KOPT-K1 (cell line): ENCODE data around the gene SLC25A44.
A peak's percentile ranks its signal among the peaks of the same experiment; 100 is the strongest.

ENCODE experiments used
- H3K27ac ChIP-seq: fragments of 200-600 bp; sonication (generic); 2 replicates; pipeline ENCODE4 v1.5.1; 2016; ENCODE audit warnings: antibody characterized with exemption, mild to moderate bottlenecking, low read depth, low read length; ENCODE audit not compliant: poor library complexity, severe bottlenecking
- H3K36me3 ChIP-seq: fragments of 200-600 bp; sonication (generic); 2 replicates; pipeline ENCODE4 v1.5.1; 2017; ENCODE audit warnings: antibody characterized with exemption, mild to moderate bottlenecking, low read length, moderate library complexity; ENCODE audit not compliant: insufficient read depth
- H3K9me3 ChIP-seq: fragments of 200-600 bp; sonication (generic); 2 replicates; pipeline ENCODE4 v1.5.1; 2017; ENCODE audit warnings: antibody characterized with exemption, low read length, mild to moderate bottlenecking; ENCODE audit not compliant: insufficient read depth, poor library complexity, severe bottlenecking

Gene SLC25A44

GRCh38 chr1:156251527-156251926, 57.6 kb downstream of the SLC25A44 start:
- Histone ChIP-seq H3K36me3 (peaks cover 87% of the 10 kb centered on the region), H3K9me3 (no peaks in the 10 kb centered on the region), H3K27ac (peak overlapping the region; percentile 64)

DNA sequence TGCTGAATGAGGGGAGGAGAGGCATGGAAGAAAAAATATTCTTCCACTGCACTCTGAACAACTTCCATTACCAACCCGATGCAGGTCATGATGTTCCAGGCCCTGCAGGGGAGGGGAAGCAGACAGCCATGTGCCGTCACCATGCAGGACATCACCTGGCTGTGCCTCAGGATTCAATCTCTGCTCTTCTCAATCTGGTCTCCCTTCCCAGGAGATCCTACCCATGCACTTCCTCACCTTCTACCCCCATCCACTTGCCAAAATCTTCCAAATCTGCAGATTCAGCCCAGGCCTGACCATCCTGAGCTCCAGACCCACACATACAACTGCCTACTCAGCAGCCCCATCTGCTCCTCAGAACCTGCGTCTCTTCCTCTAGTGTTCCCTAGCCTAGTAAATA, 59.7 kb downstream of the SLC25A44 start:
- Histone ChIP-seq H3K27ac (no peak overlapping the region), H3K36me3 (peaks cover 98% of the 10 kb centered on the region), H3K9me3 (no peaks in the 10 kb centered on the region)

- peak overlapping the region; percentile 56 for H3K27ac ChIP-seq
- no peaks in the 10 kb centered on the region for H3K9me3 ChIP-seq
- peaks cover 98% of the 10 kb centered on the region for H3K36me3 ChIP-seq
Measured at GRCh38 chr1:156257711-156258110, 63.8 kb downstream of the SLC25A44 start.

- H3K27ac ChIP-seq, result no peak overlapping the region
- H3K9me3 ChIP-seq, result no peaks in the 10 kb centered on the region
- peaks cover 98% of the 10 kb centered on the region for H3K36me3 ChIP-seq
Measured at GRCh38 chr1:156258859-156259258, 65.0 kb downstream of the SLC25A44 start.

- H3K27ac ChIP-seq, result no peak overlapping the region
- H3K9me3 ChIP-seq, result no peaks in the 10 kb centered on the region
- peaks cover 98% of the 10 kb centered on the region for H3K36me3 ChIP-seq
Measured at GRCh38 chr1:156259805-156260204, 65.9 kb downstream of the SLC25A44 start.

- H3K27ac ChIP-seq, result no peak overlapping the region
- H3K9me3 ChIP-seq, result no peaks in the 10 kb centered on the region
- H3K36me3 ChIP-seq, result peaks cover 100% of the 10 kb centered on the region
Measured at GRCh38 chr1:156260896-156261295, 67.0 kb downstream of the SLC25A44 start.
